ENCODE measurements around the gene MECP2.

The MECP2 gene

GRCh38 chrX:154026136-154027021 is 71.1 kb downstream of the MECP2 start:
- peaks cover 2% of the 10 kb centered on the region for H3K4me1 Mint-ChIP-seq
- no peaks in the 10 kb centered on the region for H3K9me3 Mint-ChIP-seq
- H3K27me3 Mint-ChIP-seq: no peaks in the 10 kb centered on the region
- DNase-seq (no peak), ATAC-seq (no peak)
- H3K4me3 Mint-ChIP-seq: no peak overlapping the region
- H3K27ac Mint-ChIP-seq: no peak overlapping the region
- peaks cover 6% of the 10 kb centered on the region for H3K36me3 Mint-ChIP-seq (ENCODE audit: low read depth)

- Mint-ChIP-seq H3K27ac (no peak overlapping the region), H3K4me3 (no peak overlapping the region), H3K4me1 (peaks cover 8% of the 10 kb centered on the region), H3K27me3 (no peaks in the 10 kb centered on the region), H3K36me3 (ENCODE audit: low read depth) (peaks cover 6% of the 10 kb centered on the region), H3K9me3 (no peaks in the 10 kb centered on the region)
- no peak for DNase-seq
- no peak for ATAC-seq
These were observed 72.3 kb downstream of the MECP2 start for GRCh38 chrX:154025230-154025629.

GRCh38 chrX:154024271-154024670 is 73.2 kb downstream of the MECP2 start:
- H3K4me3 Mint-ChIP-seq: no peak overlapping the region
- H3K27me3 Mint-ChIP-seq: no peaks in the 10 kb centered on the region
- H3K4me1 Mint-ChIP-seq: peaks cover 8% of the 10 kb centered on the region
- no peak for DNase-seq
- H3K36me3 Mint-ChIP-seq (ENCODE audit: low read depth): peaks cover 4% of the 10 kb centered on the region
- no peak overlapping the region for H3K27ac Mint-ChIP-seq
- H3K9me3 Mint-ChIP-seq: no peaks in the 10 kb centered on the region
- no peak for ATAC-seq

- Mint-ChIP-seq H3K27me3 (no peaks in the 10 kb centered on the region), H3K4me3 (no peak overlapping the region), H3K9me3 (no peaks in the 10 kb centered on the region), H3K36me3 (ENCODE audit: low read depth) (peaks cover 9% of the 10 kb centered on the region), H3K4me1 (peaks cover 11% of the 10 kb centered on the region), H3K27ac (peak overlapping the region; percentile 4)
- no peak for ATAC-seq
- no peak for DNase-seq
These were observed 74.1 kb downstream of the MECP2 start for GRCh38 chrX:154023276-154024000.

- no peak overlapping the region for H3K27ac Mint-ChIP-seq
- H3K4me1 Mint-ChIP-seq: peaks cover 14% of the 10 kb centered on the region
- ATAC-seq: no peak
- H3K9me3 Mint-ChIP-seq: no peaks in the 10 kb centered on the region
- DNase-seq: no peak
- H3K4me3 Mint-ChIP-seq: no peak overlapping the region
- no peaks in the 10 kb centered on the region for H3K27me3 Mint-ChIP-seq
- peaks cover 6% of the 10 kb centered on the region for H3K36me3 Mint-ChIP-seq (ENCODE audit: low read depth)
These were observed 75.4 kb downstream of the MECP2 start for GRCh38 chrX:154022108-154022507.

GRCh38 chrX:154021131-154021611 is 76.3 kb downstream of the MECP2 start:
- Mint-ChIP-seq H3K4me3 (peak overlapping the region; percentile 89), H3K27ac (peak overlapping the region; percentile 89), H3K36me3 (ENCODE audit: low read depth) (peaks cover 6% of the 10 kb centered on the region), H3K9me3 (no peaks in the 10 kb centered on the region), H3K4me1 (peaks cover 14% of the 10 kb centered on the region), H3K27me3 (no peaks in the 10 kb centered on the region)
- DNase-seq (peak; percentile 35), ATAC-seq (peak; percentile 57)

GRCh38 chrX:154020536-154021115 is 76.9 kb downstream of the MECP2 start:
- Mint-ChIP-seq H3K4me3 (peak overlapping the region; percentile 89), H3K27ac (peak overlapping the region; percentile 89), H3K4me1 (peaks cover 18% of the 10 kb centered on the region), H3K36me3 (ENCODE audit: low read depth) (peaks cover 10% of the 10 kb centered on the region), H3K9me3 (no peaks in the 10 kb centered on the region), H3K27me3 (no peaks in the 10 kb centered on the region)
- no peak for DNase-seq
- peak; percentile 9 for ATAC-seq

GRCh38 chrX:154019633-154020528 is 77.6 kb downstream of the MECP2 start, which contains the start of gene IRAK1:
IRAK1 (minus strand) TSS chrX:154019902; CDS start chrX:154019812, 90 bp downstream.
- H3K27me3 Mint-ChIP-seq: no peaks in the 10 kb centered on the region
- no peaks in the 10 kb centered on the region for H3K9me3 Mint-ChIP-seq
- peak; percentile 74 for ATAC-seq
- peak; percentile 65 for DNase-seq
- H3K4me1 Mint-ChIP-seq: peaks cover 22% of the 10 kb centered on the region
- peak within 1 kb of the TSS; percentile 89 for H3K4me3 Mint-ChIP-seq
- H3K36me3 Mint-ChIP-seq (ENCODE audit: low read depth): peaks cover 10% of the 10 kb centered on the region
- peak within 1 kb of the TSS; percentile 89 for H3K27ac Mint-ChIP-seq

- DNase-seq (peak; percentile 27), ATAC-seq (peak; percentile 2)
- H3K36me3 Mint-ChIP-seq (ENCODE audit: low read depth): peaks cover 10% of the 10 kb centered on the region
- peak overlapping the region; percentile 86 for H3K4me3 Mint-ChIP-seq
- no peaks in the 10 kb centered on the region for H3K27me3 Mint-ChIP-seq
- H3K27ac Mint-ChIP-seq: peak overlapping the region; percentile 89
- no peaks in the 10 kb centered on the region for H3K9me3 Mint-ChIP-seq
- H3K4me1 Mint-ChIP-seq: peaks cover 24% of the 10 kb centered on the region
These were observed 78.4 kb downstream of the MECP2 start for GRCh38 chrX:154019061-154019621.

- H3K27me3 Mint-ChIP-seq: no peaks in the 10 kb centered on the region
- H3K27ac Mint-ChIP-seq: peak overlapping the region; percentile 89
- peaks cover 10% of the 10 kb centered on the region for H3K36me3 Mint-ChIP-seq (ENCODE audit: low read depth)
- ATAC-seq (no peak), DNase-seq (no peak)
- H3K4me3 Mint-ChIP-seq: peak overlapping the region; percentile 86
- H3K4me1 Mint-ChIP-seq: peaks cover 24% of the 10 kb centered on the region
- H3K9me3 Mint-ChIP-seq: no peaks in the 10 kb centered on the region
These were observed 78.9 kb downstream of the MECP2 start for GRCh38 chrX:154018518-154019060.

- no peaks in the 10 kb centered on the region for H3K9me3 Mint-ChIP-seq
- DNase-seq: no peak
These were observed 79.6 kb downstream of the MECP2 start for GRCh38 chrX:154017766-154018517.

GRCh38 chrX:154016366-154017076 is 81.0 kb downstream of the MECP2 start:
- Mint-ChIP-seq H3K36me3 (ENCODE audit: low read depth) (peaks cover 14% of the 10 kb centered on the region), H3K9me3 (no peaks in the 10 kb centered on the region), H3K4me3 (no peak overlapping the region), H3K27me3 (no peaks in the 10 kb centered on the region), H3K27ac (no peak overlapping the region), H3K4me1 (peaks cover 25% of the 10 kb centered on the region)
- DNase-seq: no peak
- ATAC-seq: no peak

More at GRCh38 chrX:154017766-154018517, 79.6 kb downstream of the MECP2 start:
- Mint-ChIP-seq H3K36me3 (ENCODE audit: low read depth) (peaks cover 13% of the 10 kb centered on the region), H3K4me3 (peak overlapping the region; percentile 86), H3K4me1 (peaks cover 26% of the 10 kb centered on the region), H3K27ac (peak overlapping the region; percentile 89), H3K27me3 (no peaks in the 10 kb centered on the region)
- no peak for ATAC-seq
